Thyroid gland (tissue), 4 donors: Measurements from ENCODE around the gene MCF2. TPM values are rescaled to one million over a fixed set of nuclear protein-coding genes. Genes with fewer than 3 reads are reported as not detected.

Experiments used
- DNase-seq, 2 donors: peaks; one replicate each; pipeline ENCODE4 v3.0.0-alpha.2; 2019
- H3K27ac ChIP-seq, 3 donors: fragments of 200-600 bp; sonication (generic); 1 replicate in 2 of 3; 2 replicates in 1 of 3; pipeline ENCODE4 v1.5.1; 2016 to 2019; ENCODE audit warnings: mild to moderate bottlenecking in 1 of 3, moderate library complexity in 1 of 3
- H3K27me3 ChIP-seq: fragments of 200-600 bp; sonication (generic); one replicate; pipeline ENCODE4 v1.5.1; 2019
- H3K36me3 ChIP-seq, 2 donors: fragments of 200-600 bp; sonication (generic); one replicate each; pipeline ENCODE4 v1.5.1; 2016 to 2019
- H3K4me1 ChIP-seq, 2 donors: fragments of 200-600 bp; sonication (generic); one replicate each; pipeline ENCODE4 v1.5.1; 2017 to 2019
- H3K4me3 ChIP-seq, 3 donors: fragments of 200-600 bp; sonication (generic); replicated peaks in 1 of 3; 1 replicate in 2 of 3; 2 replicates in 1 of 3; pipeline ENCODE4 v1.5.1; 2016; ENCODE audit warnings: mild to moderate bottlenecking in 1 of 3
- H3K9me3 ChIP-seq: fragments of 200-600 bp; sonication (generic); one replicate; pipeline ENCODE4 v1.5.1; 2017
- CTCF ChIP-seq, 6 experiments: fragments of 200-600 bp in 3 of 6; fragments of 450-650 bp in 3 of 6; sonication (generic) in 3 of 6; IDR thresholded peaks; one replicate each; pipeline ENCODE4 v1.5.1; 2016 to 2019; ENCODE audit warnings: antibody characterized with exemption in 6 of 6, mild to moderate bottlenecking in 2 of 6, inconsistent platforms in 1 of 6, moderate library complexity in 1 of 6
- POLR2A ChIP-seq, 2 donors: fragments of 450-650 bp; IDR thresholded peaks; one replicate each; pipeline ENCODE4 v1.6.1; 2017; ENCODE audit warnings: antibody characterized with exemption in 2 of 2, mild to moderate bottlenecking in 2 of 2, moderate library complexity in 1 of 2
- WGBS, 2 donors: methylation state at CpG; one replicate each; pipeline ENCODE4 v1.1.5; 2017; 5-methylcytosine and 5-hydroxymethylcytosine counted together
- intact Hi-C: fragments of 100-400 bp; cut with DNase I; formaldehyde crosslinking; loops from one replicate; pipeline ENCODE4 v1.15.1; 2023
- total RNA-seq, 4 donors: library from RNA; depleted of rRNA; stranded (reverse); fragments of >200 nt; gene quantifications; one replicate each; pipeline ENCODE4 v1.2.3, GENCODE V29; 2016

The MCF2 gene
- total RNA-seq, 4 donors from 2014 or later, result 0.40 to 0.63 (median 0.56) TPM; not detected in 1

- no peaks in the 10 kb centered on the region for H3K4me1 ChIP-seq
- H3K36me3 ChIP-seq, result no peaks in the 10 kb centered on the region
- intact Hi-C loops, result no loop called here
- TF ChIP-seq POLR2A (IDR thresholded peaks at IDR 0.05) (no peak), CTCF (IDR thresholded peaks at IDR 0.05) (no peak)
- H3K9me3 ChIP-seq, result no peaks in the 10 kb centered on the region
- H3K27me3 ChIP-seq, result no peaks in the 10 kb centered on the region
- H3K27ac ChIP-seq, result no peak overlapping the region
- DNase-seq, result no peak
- 90 to 95% methylated on average over 6 of the region's 6 CpGs for WGBS, 2 donors
- no peak overlapping the region for H3K4me3 ChIP-seq
Measured at GRCh38 chrX:139720979-139721378, 13.0 kb upstream of the MCF2 start.

- WGBS, 2 donors, result 34 to 43% methylated on average over 3 to 5 of the region's 5 CpGs
- H3K4me1 ChIP-seq, result no peaks in the 10 kb centered on the region
- no peak overlapping the region for H3K27ac ChIP-seq
- TF ChIP-seq CTCF (IDR thresholded peaks at IDR 0.05) (no peak), POLR2A (IDR thresholded peaks at IDR 0.05) (no peak)
- H3K27me3 ChIP-seq, result no peaks in the 10 kb centered on the region
- no peak overlapping the region for H3K4me3 ChIP-seq
- H3K9me3 ChIP-seq, result no peaks in the 10 kb centered on the region
- no peak for DNase-seq
- H3K36me3 ChIP-seq, result no peaks in the 10 kb centered on the region
- intact Hi-C loops, result no loop called here
Measured at GRCh38 chrX:139720136-139720535, 12.2 kb upstream of the MCF2 start.

- 92 to 94% methylated on average over 3 of the region's 3 CpGs for WGBS, 2 donors
- H3K9me3 ChIP-seq, result no peaks in the 10 kb centered on the region
- intact Hi-C loops, result no loop called here
- H3K36me3 ChIP-seq, result no peaks in the 10 kb centered on the region
- no peak for DNase-seq
- H3K4me1 ChIP-seq, result no peaks in the 10 kb centered on the region
- TF ChIP-seq CTCF (IDR thresholded peaks at IDR 0.05) (no peak), POLR2A (IDR thresholded peaks at IDR 0.05) (no peak)
- H3K27ac ChIP-seq, result no peak overlapping the region
- no peaks in the 10 kb centered on the region for H3K27me3 ChIP-seq
- H3K4me3 ChIP-seq, result no peak overlapping the region
Measured at GRCh38 chrX:139702658-139703057, 5.3 kb downstream of the MCF2 start.

- Histone ChIP-seq H3K9me3 (no peaks in the 10 kb centered on the region), H3K4me3 (no peak overlapping the region), H3K27me3 (no peaks in the 10 kb centered on the region), H3K4me1 (peaks cover 0 to 6% of the 10 kb centered on the region in 2 donors), H3K27ac (no peak overlapping the region), H3K36me3 (no peaks in the 10 kb centered on the region)
- intact Hi-C loops, result no loop called here
- TF ChIP-seq POLR2A (IDR thresholded peaks at IDR 0.05) (no peak), CTCF (IDR thresholded peaks at IDR 0.05) (no peak)
- WGBS, 2 donors, result 44 to 51% methylated on average over 7 to 8 of the region's 8 CpGs
- DNase-seq, result no peak
Measured at GRCh38 chrX:139692908-139693307, 15.1 kb downstream of the MCF2 start.

- Histone ChIP-seq H3K4me3 (peak overlapping the region in 1 of 3 donors; percentile 6), H3K4me1 (peaks cover 0 to 6% of the 10 kb centered on the region in 2 donors), H3K27ac (no peak overlapping the region), H3K36me3 (no peaks in the 10 kb centered on the region), H3K9me3 (no peaks in the 10 kb centered on the region), H3K27me3 (no peaks in the 10 kb centered on the region)
- DNase-seq, result peak; percentile 21 to 33
- intact Hi-C loops, result no loop called here
- TF ChIP-seq CTCF (IDR thresholded peaks at IDR 0.05) (no peak), POLR2A (IDR thresholded peaks at IDR 0.05) (no peak)
- 10 to 16% methylated on average over 2 to 7 of the region's 11 CpGs for WGBS, 2 donors
Measured at GRCh38 chrX:139692506-139692849, 15.5 kb downstream of the MCF2 start.
